Measurements from ENCODE around the gene MVB12B.

The MVB12B gene

GRCh38 chr9:126526218-126527108 lies 199.8 kb downstream of the MVB12B start:
- peaks cover 0 to 23% (median 0%) of the 10 kb centered on the region in 3 experiments for H3K27me3 ChIP-seq (ENCODE audit: control insufficient read depth in 3 of 3, insufficient read depth in 3 of 3, low read depth in 1 of 3, low read length in 3 of 3)
- H3K14ac ChIP-seq (ENCODE audit: low read length): no peak overlapping the region
- no peak overlapping the region for H3K27ac ChIP-seq (replicated peaks; ENCODE audit: low read length)
- no peak overlapping the region for H2BK12ac ChIP-seq (ENCODE audit: low read length)
- H3K9me3 ChIP-seq (replicated peaks in 1 of 2; ENCODE audit: control insufficient read depth in 2 of 2, insufficient read depth in 1 of 2, low read depth in 1 of 2, low read length in 2 of 2): no peaks in the 10 kb centered on the region
- H3K9ac ChIP-seq (ENCODE audit: low read depth, low read length, poor library complexity): no peak overlapping the region
- H3K23ac ChIP-seq (ENCODE audit: low read depth, low read length, poor library complexity): no peak overlapping the region
- H2BK15ac ChIP-seq (ENCODE audit: low read length): peak overlapping the region; percentile 41
- no peak overlapping the region for H4K91ac ChIP-seq (ENCODE audit: low read depth, low read length, poor library complexity)
- H4K8ac ChIP-seq (ENCODE audit: low read depth, low read length): no peak overlapping the region
- no peak overlapping the region for H3K4ac ChIP-seq (ENCODE audit: low read length)
- WGBS, 2 donors (ENCODE audit: extremely low coverage in 2 of 2, insufficient read length in 2 of 2, insufficient replicate concordance in 1 of 2): no CpG with 5 or more reads among the region's 19 CpGs
- H2AK5ac ChIP-seq (ENCODE audit: low read depth, low read length): peak overlapping the region; percentile 39
- H2BK120ac ChIP-seq (ENCODE audit: low read depth, low read length): no peak overlapping the region
- H2BK5ac ChIP-seq (ENCODE audit: low read length): no peak overlapping the region
- no peak overlapping the region for H3K4me2 ChIP-seq (ENCODE audit: insufficient read depth, low read length, poor library complexity, severe bottlenecking)
- H3K4me1 ChIP-seq (ENCODE audit: control insufficient read depth in 2 of 2, insufficient read depth in 1 of 2, low read depth in 1 of 2, low read length in 2 of 2): peaks cover 23 to 35% of the 10 kb centered on the region in 2 donors
- H3K36me3 ChIP-seq (replicated peaks in 1 of 2; ENCODE audit: control insufficient read depth in 2 of 2, insufficient read depth in 2 of 2, low read length in 2 of 2): no peaks in the 10 kb centered on the region
- H3K79me1 ChIP-seq (ENCODE audit: low read depth, low read length): no peaks in the 10 kb centered on the region
- H3K18ac ChIP-seq (ENCODE audit: low read length): no peak overlapping the region
- no peak overlapping the region for H3K4me3 ChIP-seq (ENCODE audit: low read length in 2 of 2)
- peak overlapping the region; percentile 17 for H2AFZ ChIP-seq (ENCODE audit: low read length)
- no peak for DNase-seq (ENCODE audit: low spot score)

- Histone ChIP-seq H4K91ac (ENCODE audit: low read depth, low read length, poor library complexity) (no peak overlapping the region), H3K27me3 (ENCODE audit: control insufficient read depth in 3 of 3, insufficient read depth in 3 of 3, low read depth in 1 of 3, low read length in 3 of 3) (peaks cover 0 to 31% (median 0%) of the 10 kb centered on the region in 3 experiments), H3K18ac (ENCODE audit: low read length) (peak overlapping the region; percentile 68), H2BK5ac (ENCODE audit: low read length) (no peak overlapping the region), H3K4me3 (ENCODE audit: low read length in 2 of 2) (no peak overlapping the region), H2BK120ac (ENCODE audit: low read depth, low read length) (no peak overlapping the region), H2BK12ac (ENCODE audit: low read length) (no peak overlapping the region), H3K4me2 (ENCODE audit: insufficient read depth, low read length, poor library complexity, severe bottlenecking) (no peak overlapping the region), H3K27ac (replicated peaks; ENCODE audit: low read length) (no peak overlapping the region), H2AFZ (ENCODE audit: low read length) (peak overlapping the region; percentile 41), H3K4ac (ENCODE audit: low read length) (no peak overlapping the region), H3K23ac (ENCODE audit: low read depth, low read length, poor library complexity) (no peak overlapping the region), H2BK15ac (ENCODE audit: low read length) (peak overlapping the region; percentile 59), H3K9ac (ENCODE audit: low read depth, low read length, poor library complexity) (peak overlapping the region; percentile 18), H2AK5ac (ENCODE audit: low read depth, low read length) (peak overlapping the region; percentile 39), H3K14ac (ENCODE audit: low read length) (peak overlapping the region; percentile 12), H3K36me3 (replicated peaks in 1 of 2; ENCODE audit: control insufficient read depth in 2 of 2, insufficient read depth in 2 of 2, low read length in 2 of 2) (no peaks in the 10 kb centered on the region), H3K9me3 (replicated peaks in 1 of 2; ENCODE audit: control insufficient read depth in 2 of 2, insufficient read depth in 1 of 2, low read depth in 1 of 2, low read length in 2 of 2) (no peaks in the 10 kb centered on the region), H3K79me1 (ENCODE audit: low read depth, low read length) (no peaks in the 10 kb centered on the region), H4K8ac (ENCODE audit: low read depth, low read length) (no peak overlapping the region), H3K4me1 (ENCODE audit: control insufficient read depth in 2 of 2, insufficient read depth in 1 of 2, low read depth in 1 of 2, low read length in 2 of 2) (peaks cover 18 to 28% of the 10 kb centered on the region in 2 donors)
- DNase-seq (ENCODE audit: low spot score): no peak
- WGBS, 2 donors (ENCODE audit: extremely low coverage in 2 of 2, insufficient read length in 2 of 2, insufficient replicate concordance in 1 of 2): no CpG with 5 or more reads among the region's 20 CpGs
Observed at GRCh38 chr9:126527109-126527825, 200.6 kb downstream of the MVB12B start.

GRCh38 chr9:126528111-126528510 lies 201.5 kb downstream of the MVB12B start:
- H2BK120ac ChIP-seq (ENCODE audit: low read depth, low read length): no peak overlapping the region
- no peak overlapping the region for H3K27ac ChIP-seq (replicated peaks; ENCODE audit: low read length)
- H3K27me3 ChIP-seq (ENCODE audit: control insufficient read depth in 3 of 3, insufficient read depth in 3 of 3, low read depth in 1 of 3, low read length in 3 of 3): peaks cover 0 to 40% (median 0%) of the 10 kb centered on the region in 3 experiments
- H3K36me3 ChIP-seq (replicated peaks in 1 of 2; ENCODE audit: control insufficient read depth in 2 of 2, insufficient read depth in 2 of 2, low read length in 2 of 2): no peaks in the 10 kb centered on the region
- no peak overlapping the region for H3K23ac ChIP-seq (ENCODE audit: low read depth, low read length, poor library complexity)
- no peak overlapping the region for H4K8ac ChIP-seq (ENCODE audit: low read depth, low read length)
- H2BK5ac ChIP-seq (ENCODE audit: low read length): no peak overlapping the region
- no peak overlapping the region for H2AK5ac ChIP-seq (ENCODE audit: low read depth, low read length)
- H3K4me1 ChIP-seq (ENCODE audit: control insufficient read depth in 2 of 2, insufficient read depth in 1 of 2, low read depth in 1 of 2, low read length in 2 of 2): peaks cover 20% of the 10 kb centered on the region in 2 donors
- no peak for DNase-seq (ENCODE audit: low spot score)
- no peak overlapping the region for H2BK12ac ChIP-seq (ENCODE audit: low read length)
- H3K4me2 ChIP-seq (ENCODE audit: insufficient read depth, low read length, poor library complexity, severe bottlenecking): no peak overlapping the region
- no CpG with 5 or more reads among the region's 14 CpGs for WGBS, 2 donors (ENCODE audit: extremely low coverage in 2 of 2, insufficient read length in 2 of 2, insufficient replicate concordance in 1 of 2)
- H3K9ac ChIP-seq (ENCODE audit: low read depth, low read length, poor library complexity): no peak overlapping the region
- H4K91ac ChIP-seq (ENCODE audit: low read depth, low read length, poor library complexity): no peak overlapping the region
- H3K14ac ChIP-seq (ENCODE audit: low read length): no peak overlapping the region
- H2AFZ ChIP-seq (ENCODE audit: low read length): no peak overlapping the region
- H3K79me1 ChIP-seq (ENCODE audit: low read depth, low read length): no peaks in the 10 kb centered on the region
- no peaks in the 10 kb centered on the region for H3K9me3 ChIP-seq (replicated peaks in 1 of 2; ENCODE audit: control insufficient read depth in 2 of 2, insufficient read depth in 1 of 2, low read depth in 1 of 2, low read length in 2 of 2)
- no peak overlapping the region for H2BK15ac ChIP-seq (ENCODE audit: low read length)
- no peak overlapping the region for H3K18ac ChIP-seq (ENCODE audit: low read length)
- H3K4me3 ChIP-seq (ENCODE audit: low read length in 2 of 2): no peak overlapping the region
- H3K4ac ChIP-seq (ENCODE audit: low read length): no peak overlapping the region

- whole genome bisulfite sequencing, 2 donors (ENCODE audit: extremely low coverage in 2 of 2, insufficient read length in 2 of 2, insufficient replicate concordance in 1 of 2): no CpG with 5 or more reads among the region's 10 CpGs
- no peak overlapping the region for H2BK120ac ChIP-seq (ENCODE audit: low read depth, low read length)
Observed at GRCh38 chr9:126528915-126529314, 202.3 kb downstream of the MVB12B start.

More at GRCh38 chr9:126528915-126529314, 202.3 kb downstream of the MVB12B start:
- Histone ChIP-seq H4K91ac (ENCODE audit: low read depth, low read length, poor library complexity) (no peak overlapping the region), H3K4me1 (ENCODE audit: control insufficient read depth in 2 of 2, insufficient read depth in 1 of 2, low read depth in 1 of 2, low read length in 2 of 2) (peaks cover 20% of the 10 kb centered on the region in 2 donors), H2AK5ac (ENCODE audit: low read depth, low read length) (no peak overlapping the region), H3K23ac (ENCODE audit: low read depth, low read length, poor library complexity) (no peak overlapping the region), H4K8ac (ENCODE audit: low read depth, low read length) (no peak overlapping the region), H3K9me3 (replicated peaks in 1 of 2; ENCODE audit: control insufficient read depth in 2 of 2, insufficient read depth in 1 of 2, low read depth in 1 of 2, low read length in 2 of 2) (no peaks in the 10 kb centered on the region), H2BK15ac (ENCODE audit: low read length) (no peak overlapping the region), H2BK5ac (ENCODE audit: low read length) (no peak overlapping the region), H3K27me3 (ENCODE audit: control insufficient read depth in 3 of 3, insufficient read depth in 3 of 3, low read depth in 1 of 3, low read length in 3 of 3) (peaks cover 0 to 48% (median 2%) of the 10 kb centered on the region in 3 experiments), H3K14ac (ENCODE audit: low read length) (no peak overlapping the region), H3K4me2 (ENCODE audit: insufficient read depth, low read length, poor library complexity, severe bottlenecking) (no peak overlapping the region), H3K4me3 (ENCODE audit: low read length in 2 of 2) (no peak overlapping the region), H3K9ac (ENCODE audit: low read depth, low read length, poor library complexity) (peak overlapping the region; percentile 47), H3K18ac (ENCODE audit: low read length) (no peak overlapping the region), H3K27ac (replicated peaks; ENCODE audit: low read length) (no peak overlapping the region), H3K79me1 (ENCODE audit: low read depth, low read length) (no peaks in the 10 kb centered on the region), H2BK12ac (ENCODE audit: low read length) (no peak overlapping the region), H3K4ac (ENCODE audit: low read length) (no peak overlapping the region), H3K36me3 (replicated peaks in 1 of 2; ENCODE audit: control insufficient read depth in 2 of 2, insufficient read depth in 2 of 2, low read length in 2 of 2) (no peaks in the 10 kb centered on the region), H2AFZ (ENCODE audit: low read length) (no peak overlapping the region)
- DNase-seq (ENCODE audit: low spot score): no peak

Measured in neuronal stem cell (in vitro differentiated cells).